Small intestine (tissue), 16 donors: ENCODE data around the gene TEX19. TPM values are rescaled to one million over a fixed set of nuclear protein-coding genes. Genes with fewer than 3 reads are reported as not detected.
A peak's percentile ranks its signal among the peaks of the same experiment; 100 is the strongest.

ENCODE experiments used
- DNase-seq, 2 donors: peaks; one replicate each; pipeline versions ENCODE4 v3.0.0 to v3.0.0-alpha.2; 2013
- FAIRE-seq: peaks from 2 replicates; lab custom pipeline; 2012; peaks lifted over from hg19 to GRCh38; lab: Jason Lieb, UNC
- H3K27ac ChIP-seq, 3 donors: one replicate each; pipeline ENCODE4 v1.5.1; 2013; ENCODE audit warnings: low read length in 2 of 3, mild to moderate bottlenecking in 2 of 3, control low read depth in 1 of 3, inconsistent platforms in 1 of 3, low read depth in 1 of 3, moderate library complexity in 1 of 3
- H3K27me3 ChIP-seq, 3 donors: one replicate each; pipeline ENCODE4 v1.6.1; 2013; ENCODE audit warnings: low read length in 3 of 3, inconsistent platforms in 1 of 3; ENCODE audit not compliant: control insufficient read depth in 3 of 3, insufficient read depth in 3 of 3
- H3K36me3 ChIP-seq, 3 donors: one replicate each; pipeline ENCODE4 v1.6.1; 2013; ENCODE audit warnings: low read length in 3 of 3, inconsistent platforms in 1 of 3, low read depth in 1 of 3, mild to moderate bottlenecking in 1 of 3, moderate library complexity in 1 of 3; ENCODE audit not compliant: control insufficient read depth in 3 of 3, insufficient read depth in 2 of 3
- H3K4me1 ChIP-seq, 3 donors: one replicate each; pipeline ENCODE4 v1.6.1; 2013; ENCODE audit warnings: low read length in 2 of 3, inconsistent platforms in 1 of 3, low read depth in 1 of 3, mild to moderate bottlenecking in 1 of 3, moderate library complexity in 1 of 3; ENCODE audit not compliant: control insufficient read depth in 3 of 3, insufficient read depth in 2 of 3
- H3K4me3 ChIP-seq, 3 donors: one replicate each; pipeline ENCODE4 v1.5.1; 2013; ENCODE audit warnings: low read length in 3 of 3, control low read depth in 1 of 3, inconsistent platforms in 1 of 3, low read depth in 1 of 3, mild to moderate bottlenecking in 1 of 3, moderate library complexity in 1 of 3
- H3K9me3 ChIP-seq, 2 donors: one replicate each; pipeline ENCODE4 v1.6.1; 2013; ENCODE audit warnings: low read depth in 1 of 2, low read length in 1 of 2; ENCODE audit not compliant: control insufficient read depth in 2 of 2, insufficient read depth in 1 of 2
- WGBS, 3 donors: extraction: QIAGEN DNeasy Blood & Tissue Kit; methylation state at CpG; one replicate each; pipeline ENCODE4 v1.1.7; 2013; 5-methylcytosine and 5-hydroxymethylcytosine counted together
- long read RNA-seq, 10 donors: transcript quantifications; one replicate each; lab custom pipeline, GENCODE V29; 2026
- polyA plus RNA-seq, 4 donors: library from polyadenylated mRNA; stranded (reverse) in 3 of 4; unstranded in 1 of 4; fragments of 200-250 nt in 3 of 4; fragments of 120-200 nt in 1 of 4; gene quantifications; one replicate each; pipeline versions ENCODE4 v1.2.1 to v1.2.3, GENCODE V29; 2013
- donor health status: healthy with polysubstance abuse.
- donor health status: control.
- donor health status: control.
- donor health status: Bipolar disorder and iron deficiency.
- donor health status: healthy.

Gene TEX19, protein sequence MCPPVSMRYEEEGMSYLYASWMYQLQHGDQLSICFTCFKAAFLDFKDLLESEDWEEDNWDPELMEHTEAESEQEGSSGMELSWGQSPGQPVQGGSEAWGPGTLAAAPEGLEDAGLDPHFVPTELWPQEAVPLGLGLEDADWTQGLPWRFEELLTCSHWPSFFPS
- polyA plus RNA-seq: under 1 TPM in 1 of 4 donors, not detected in 3; 0.07 TPM
- long read RNA-seq, donor 1: 0 reads
- long read RNA-seq, donor 2: 0 reads
- long read RNA-seq, donor 3: 0 reads
- long read RNA-seq, donor 4: 0 reads
- long read RNA-seq, donor 5: 0 reads
- long read RNA-seq, donor 6: 0 reads
- long read RNA-seq, donor 7: 0 reads
- long read RNA-seq, donor 8: 0 reads
- long read RNA-seq, donor 9: 0 reads
- long read RNA-seq, donor 10: 0 reads

DNA sequence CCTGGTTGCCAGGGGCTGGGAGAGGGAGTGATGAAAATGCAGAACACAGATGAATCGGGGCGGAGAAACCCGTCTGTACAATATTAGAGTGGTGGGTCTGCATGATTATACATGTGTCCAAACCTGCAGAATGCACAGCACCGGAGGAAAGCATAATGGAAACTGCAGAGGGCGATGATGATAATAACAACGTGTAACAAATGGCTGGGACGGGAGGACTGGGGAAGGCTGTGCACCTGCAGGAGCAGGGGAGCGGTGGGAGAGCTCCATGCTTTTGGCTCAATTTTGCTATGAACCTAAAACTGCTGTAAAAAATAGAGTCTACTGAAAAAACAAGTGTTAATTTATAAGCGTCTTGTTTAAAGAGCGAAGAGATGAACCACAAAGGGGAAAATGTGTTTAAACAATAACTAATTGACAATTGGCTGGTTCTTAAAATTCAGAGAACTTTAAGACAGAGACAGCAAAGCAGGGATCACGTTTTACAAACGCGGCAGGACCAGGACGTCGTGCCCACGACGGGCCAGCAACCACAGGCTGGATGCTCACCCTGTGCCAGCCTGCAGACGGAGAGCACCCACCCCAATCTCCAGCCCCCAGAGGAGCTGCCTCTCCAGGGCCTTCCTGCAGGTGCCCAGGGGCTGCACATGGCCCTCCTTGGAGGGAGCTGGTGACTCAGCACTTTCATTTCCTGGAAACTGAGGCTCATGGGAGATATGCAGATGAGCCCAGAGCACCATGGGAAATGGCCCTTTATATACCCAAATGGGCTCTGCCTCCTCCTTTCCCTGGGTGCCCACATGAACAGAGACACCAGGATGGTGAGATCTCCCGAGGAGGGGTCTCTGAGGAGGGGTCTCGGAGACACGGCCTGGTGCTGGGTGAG is at the start of gene TEX19:
TEX19 (plus strand) TSS at position 783 of the 886 bp plus-strand sequence. CDS start 2,904 bp downstream, outside the sequence.
- Histone ChIP-seq H3K4me3 (no peak within 1 kb of the TSS), H3K27me3 (peaks cover 0 to 22% (median 6%) of the 10 kb centered on the region in 3 donors), H3K36me3 (no peaks in the 10 kb centered on the region), H3K4me1 (no peaks in the 10 kb centered on the region), H3K27ac (no peak within 1 kb of the TSS), H3K9me3 (no peaks in the 10 kb centered on the region)
- 60 to 68% (median 64%) methylated on average over 21 of the region's 21 CpGs for WGBS, 3 donors
- no peak for FAIRE-seq
- no peak for DNase-seq

DNA sequence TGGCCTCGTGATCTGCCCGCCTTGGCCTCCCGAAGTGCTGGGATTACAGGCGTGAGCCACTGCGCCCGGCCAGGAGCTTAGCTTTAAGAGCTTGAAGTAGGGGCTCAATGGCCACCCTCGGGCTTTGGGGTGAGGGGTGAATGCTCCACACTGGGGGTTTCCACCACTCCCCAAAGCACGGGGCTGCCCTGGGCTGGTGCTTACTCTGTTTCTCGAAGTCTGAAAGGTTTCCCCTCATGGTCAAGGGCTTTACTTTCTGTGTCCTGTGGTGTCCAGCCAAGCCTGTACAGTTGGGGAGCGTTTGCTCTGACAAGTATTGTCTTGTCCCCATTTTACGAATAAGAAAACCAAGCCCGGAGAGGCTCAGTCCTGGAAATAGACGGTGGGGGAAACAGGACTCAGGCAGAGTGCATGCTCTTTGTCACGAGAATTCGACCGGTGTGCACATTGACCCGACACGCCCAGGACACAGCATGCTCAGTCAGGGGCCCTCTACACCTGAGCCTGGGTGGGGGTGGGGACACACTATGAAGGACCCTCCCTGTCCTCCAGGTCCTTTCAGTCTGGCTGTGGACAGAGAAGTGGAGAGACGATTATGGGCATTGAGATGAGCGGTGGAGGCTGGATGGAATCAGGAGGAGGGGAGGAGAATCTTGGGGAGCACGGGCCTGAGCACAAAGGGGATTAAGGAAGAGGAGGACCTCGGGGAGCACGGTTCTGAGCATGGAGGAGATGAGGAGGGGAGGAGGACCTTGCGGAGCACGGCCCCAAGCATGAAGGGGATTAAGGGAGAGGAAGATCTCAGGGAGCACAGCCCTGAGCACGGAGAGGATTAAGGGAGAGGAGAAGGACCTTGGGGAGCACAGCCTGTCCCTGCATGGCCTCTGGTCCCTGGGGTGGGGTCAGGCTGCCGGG is 49.1 kb upstream of the TEX19 start:
- DNase-seq (peak; percentile 91 to 92), FAIRE-seq (no peak)
- Histone ChIP-seq H3K4me1 (peaks cover 0 to 30% (median 4%) of the 10 kb centered on the region in 3 donors), H3K27me3 (no peaks in the 10 kb centered on the region), H3K4me3 (no peak overlapping the region), H3K9me3 (peaks cover 0 to 9% of the 10 kb centered on the region in 2 donors), H3K27ac (peak overlapping the region; percentile 27 to 67 (median 34)), H3K36me3 (peaks cover 0 to 3% (median 0%) of the 10 kb centered on the region in 3 donors)
- 42 to 70% (median 51%) methylated on average over 27 of the region's 27 CpGs for WGBS, 3 donors

DNA sequence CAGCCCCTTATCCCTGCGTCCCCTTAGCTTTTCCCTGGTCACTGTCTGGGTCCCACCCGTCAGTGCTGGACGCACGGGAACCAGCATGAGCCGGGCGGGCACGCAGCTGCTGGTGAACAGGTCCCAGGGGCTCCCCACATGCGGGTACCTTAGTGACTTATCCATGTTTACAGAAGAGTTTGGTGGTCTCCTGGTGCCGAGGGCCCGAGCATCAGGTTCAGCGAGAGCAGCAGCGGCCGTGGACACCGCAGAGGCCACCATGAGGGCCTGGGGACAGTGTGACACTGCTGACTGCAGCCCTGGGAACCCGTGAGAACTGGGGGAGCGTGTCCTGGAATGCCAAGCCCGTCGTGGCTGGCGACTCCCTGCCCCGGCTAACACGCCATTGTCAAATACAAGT is 48.2 kb upstream of the TEX19 start:
- FAIRE-seq (no peak), DNase-seq (no peak)
- WGBS, 3 donors: 86 to 88% (median 88%) methylated on average over 20 to 21 of the region's 21 CpGs
- Histone ChIP-seq H3K4me3 (no peak overlapping the region), H3K36me3 (peaks cover 0 to 3% (median 0%) of the 10 kb centered on the region in 3 donors), H3K4me1 (peaks cover 0 to 26% (median 4%) of the 10 kb centered on the region in 3 donors), H3K27me3 (no peaks in the 10 kb centered on the region), H3K27ac (no peak overlapping the region), H3K9me3 (peaks cover 0 to 9% of the 10 kb centered on the region in 2 donors)

DNA sequence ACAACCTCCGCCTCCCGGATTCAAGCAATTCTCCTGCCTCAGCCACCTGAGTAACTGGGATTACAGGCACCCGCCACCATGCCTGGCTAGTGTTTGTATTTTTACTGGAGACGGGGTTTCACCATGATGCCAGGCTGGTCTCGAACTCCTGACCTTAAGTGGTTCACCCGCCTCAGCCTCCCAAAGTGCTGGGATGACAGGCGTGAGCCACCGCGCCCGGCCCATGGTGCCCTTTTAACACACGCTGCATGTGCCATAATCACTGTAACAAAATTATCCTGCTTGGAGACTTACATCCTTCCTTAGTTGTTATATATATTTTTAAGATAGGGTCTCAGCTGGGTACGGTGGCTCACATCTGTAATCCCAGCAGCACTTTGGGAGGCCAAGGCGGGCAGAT is 47.1 kb upstream of the TEX19 start:
- peaks cover 0 to 9% of the 10 kb centered on the region in 2 donors for H3K9me3 ChIP-seq
- peaks cover 0 to 3% (median 0%) of the 10 kb centered on the region in 3 donors for H3K36me3 ChIP-seq
- peaks cover 0 to 3% (median 0%) of the 10 kb centered on the region in 3 donors for H3K27me3 ChIP-seq
- H3K4me3 ChIP-seq: no peak overlapping the region
- H3K27ac ChIP-seq: no peak overlapping the region
- 86 to 93% (median 92%) methylated on average over 13 of the region's 13 CpGs for WGBS, 3 donors
- FAIRE-seq: no peak
- DNase-seq: no peak
- H3K4me1 ChIP-seq: peaks cover 0 to 31% (median 4%) of the 10 kb centered on the region in 3 donors

DNA sequence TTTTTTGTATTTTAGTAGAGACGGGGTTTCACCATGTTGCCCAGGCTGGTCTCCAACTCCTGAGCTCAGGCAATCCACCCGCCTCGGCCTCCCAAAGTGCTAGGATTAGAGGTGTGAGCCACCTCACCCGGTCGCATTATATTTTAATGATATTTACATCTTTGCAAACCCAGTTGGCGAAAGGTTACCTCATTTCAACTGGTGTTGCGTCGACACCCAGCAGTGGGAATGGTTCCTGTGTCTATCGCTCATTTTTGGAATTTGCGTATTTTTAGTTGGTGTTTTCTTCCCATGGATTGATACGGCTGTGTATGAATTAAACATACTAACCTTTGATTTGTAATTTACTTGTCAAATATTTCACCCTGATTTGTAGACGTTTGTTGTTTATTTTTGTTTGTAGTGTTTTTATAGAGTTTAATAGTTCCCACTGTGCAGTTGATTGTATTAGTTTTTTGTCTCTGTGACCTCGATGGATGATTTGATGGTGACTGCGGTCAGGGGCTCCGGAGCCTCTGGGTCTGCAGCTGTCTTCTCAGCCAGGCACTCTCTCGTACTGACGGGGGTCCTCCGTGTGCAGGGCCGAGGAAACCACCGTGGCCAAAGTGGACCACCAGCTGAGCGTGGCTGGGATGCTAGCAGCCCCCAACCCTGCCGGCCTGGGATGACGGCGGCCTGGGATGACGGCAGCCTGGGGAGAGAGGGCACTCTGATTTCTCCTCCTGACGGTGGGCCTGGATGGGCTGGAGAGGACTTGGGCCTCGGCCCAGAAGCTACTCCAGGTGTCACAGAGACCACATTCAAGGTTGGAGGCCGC is 45.6 kb upstream of the TEX19 start:
- Histone ChIP-seq H3K36me3 (peaks cover 0 to 3% (median 0%) of the 10 kb centered on the region in 3 donors), H3K27ac (no peak overlapping the region), H3K4me1 (peaks cover 0 to 39% (median 4%) of the 10 kb centered on the region in 3 donors), H3K27me3 (peaks cover 0 to 3% (median 0%) of the 10 kb centered on the region in 3 donors), H3K9me3 (peaks cover 0 to 5% of the 10 kb centered on the region in 2 donors), H3K4me3 (no peak overlapping the region)
- WGBS, 3 donors: 84 to 87% (median 87%) methylated on average over 27 to 28 of the region's 28 CpGs
- no peak for DNase-seq
- FAIRE-seq: no peak

DNA sequence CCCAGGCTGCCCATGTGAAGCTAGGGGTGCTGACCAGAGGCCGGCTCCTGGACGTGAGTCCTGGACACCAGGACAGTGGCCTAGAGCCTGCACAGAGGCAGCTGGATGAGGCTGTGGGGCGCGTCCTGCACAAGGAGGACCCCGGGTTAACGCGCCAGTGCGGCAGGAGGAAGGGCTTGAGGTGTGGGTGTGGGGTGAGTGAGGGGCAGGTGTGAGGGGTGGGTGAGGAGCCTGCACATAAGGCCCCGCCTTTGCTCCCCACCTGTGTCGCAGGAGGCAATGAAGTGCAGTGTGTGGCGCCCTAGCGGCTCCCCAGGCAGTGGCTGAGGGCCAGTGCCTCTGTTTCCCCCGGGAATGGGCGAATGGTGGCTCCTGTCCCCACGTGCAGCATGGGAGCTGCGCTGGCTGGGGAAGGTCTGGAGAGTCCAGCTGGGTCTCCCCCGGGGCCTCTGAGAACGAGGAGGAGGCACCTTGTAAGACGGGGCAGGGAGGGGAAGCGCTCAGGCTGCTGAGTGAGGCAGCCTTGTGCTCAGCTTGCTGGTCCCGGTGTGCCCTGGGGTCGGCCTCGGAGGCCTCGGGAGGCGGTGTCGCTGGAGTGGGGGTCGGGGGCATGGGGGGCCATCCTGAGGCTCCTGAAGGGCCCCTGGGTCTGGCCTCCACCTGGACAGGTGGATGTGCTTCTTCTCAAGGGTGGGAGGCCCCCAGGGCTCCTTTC is 44.9 kb upstream of the TEX19 start:
- FAIRE-seq (no peak), DNase-seq (no peak)
- peaks cover 0 to 37% (median 4%) of the 10 kb centered on the region in 3 donors for H3K4me1 ChIP-seq
- H3K4me3 ChIP-seq: no peak overlapping the region
- peaks cover 0 to under 1% of the 10 kb centered on the region in 2 donors for H3K9me3 ChIP-seq
- H3K27ac ChIP-seq: no peak overlapping the region
- peaks cover 0 to 3% (median 0%) of the 10 kb centered on the region in 3 donors for H3K27me3 ChIP-seq
- peaks cover 0 to 3% (median 0%) of the 10 kb centered on the region in 3 donors for H3K36me3 ChIP-seq
- WGBS, 3 donors: 75 to 81% (median 77%) methylated on average over 25 to 27 of the region's 27 CpGs
